HepG2 (cell line): ENCODE data around the gene AKT2. TPM values are rescaled to one million over a fixed set of nuclear protein-coding genes. Genes with fewer than 3 reads are reported as not detected.

Source experiments
- CREBL2 ChIP-seq: sonication (generic); formaldehyde crosslinking; IDR thresholded peaks from 2 replicates; pipeline ENCODE4 v1.8.1; 2023; ENCODE audit warnings: missing genetic modification reagents, mild to moderate bottlenecking, borderline replicate concordance
- FLYWCH1 ChIP-seq: sonication (generic); formaldehyde crosslinking; IDR thresholded peaks from 2 replicates; pipeline ENCODE4 v1.8.1; 2023; ENCODE audit warnings: mild to moderate bottlenecking, missing genetic modification reagents
- HNRNPL ChIP-seq: fragments of 200-400 bp; formaldehyde crosslinking; IDR thresholded peaks from 2 replicates; pipeline ENCODE4 v1.6.1; 2017; ENCODE audit warnings: mild to moderate bottlenecking, low read depth, low read length
- NFIC ChIP-seq: IDR thresholded peaks from 2 replicates; pipeline ENCODE4 v1.6.1; 2012; ENCODE audit warnings: mild to moderate bottlenecking, low read length, inconsistent platforms
- SCMH1 ChIP-seq: sonication (generic); formaldehyde crosslinking; IDR thresholded peaks from 2 replicates; pipeline ENCODE4 v1.9.0; 2021; ENCODE audit warnings: missing genetic modification reagents, mild to moderate bottlenecking, borderline replicate concordance
- STAT6 ChIP-seq: sonication (generic); formaldehyde crosslinking; IDR thresholded peaks from 2 replicates; pipeline ENCODE4 v1.4.0; 2020; ENCODE audit warnings: missing genetic modification reagents, mild to moderate bottlenecking, borderline replicate concordance
- TFE3 ChIP-seq: IDR thresholded peaks from 2 replicates; pipeline ENCODE4 v1.6.1; 2016
- ZFAT ChIP-seq: sonication (generic); formaldehyde crosslinking; conservative IDR thresholded peaks from 2 replicates; pipeline ENCODE4 v1.8.1; 2023; ENCODE audit warnings: missing genetic modification reagents, inconsistent platforms
- ZNF143 ChIP-seq: sonication (generic); formaldehyde crosslinking; IDR thresholded peaks from 2 replicates; pipeline ENCODE4 v1.4.0; 2020; ENCODE audit warnings: missing genetic modification reagents
- ZNF451 ChIP-seq: sonication (generic); formaldehyde crosslinking; IDR thresholded peaks from 2 replicates; pipeline ENCODE4 v1.5.0; 2020; ENCODE audit warnings: mild to moderate bottlenecking, missing genetic modification reagents
- ZNF503 ChIP-seq: sonication (generic); formaldehyde crosslinking; IDR thresholded peaks from 2 replicates; pipeline ENCODE4 v1.4.0; 2020; ENCODE audit warnings: missing genetic modification reagents
- ZNF644 ChIP-seq: IDR thresholded peaks from 2 replicates; pipeline ENCODE4 v1.6.1; 2016; ENCODE audit warnings: low read depth
- ZNF670 ChIP-seq: sonication (generic); formaldehyde crosslinking; IDR thresholded peaks from 2 replicates; pipeline ENCODE4 v1.8.0; 2022; ENCODE audit warnings: mild to moderate bottlenecking, missing genetic modification reagents, borderline replicate concordance
- ZNF766 ChIP-seq: sonication (generic); formaldehyde crosslinking; IDR thresholded peaks from 2 replicates; pipeline ENCODE4 v1.5.0; 2020; ENCODE audit warnings: missing genetic modification reagents, borderline replicate concordance
- ZNF83 ChIP-seq: sonication (generic); formaldehyde crosslinking; IDR thresholded peaks from 2 replicates; pipeline ENCODE4 v1.4.0; 2020; ENCODE audit warnings: missing genetic modification reagents, mild to moderate bottlenecking, borderline replicate concordance
- polyA plus RNA-seq, 8 experiments: library from polyadenylated mRNA; depleted of rRNA in 3 of 8; stranded (reverse) in 7 of 8; unstranded in 1 of 8; fragments of >200 nt; fragmentation: Illumina TruSeq in 4 of 8; extraction: Trizol in 4 of 8; gene quantifications; 2 replicates each; pipeline versions ENCODE4 v1.2.1 to v1.2.3, GENCODE V29; 2011 to 2016; ENCODE audit warnings: low read depth in 4 of 8, missing spikeins in 1 of 8, mixed read lengths in 1 of 8; ENCODE audit not compliant: insufficient read depth in 1 of 8
- total RNA-seq, 5 experiments: library from RNA; depleted of rRNA; stranded (reverse); fragments of >200 nt; fragmentation: Illumina TruSeq; extraction: Trizol; gene quantifications; 2 replicates each; pipeline ENCODE4 v1.2.3, GENCODE V29; 2016; ENCODE audit warnings: low read depth in 1 of 5
- TF ChIP-seq, protein P1 (sequence below): sonication (generic); formaldehyde crosslinking; IDR thresholded peaks from 2 replicates; pipeline ENCODE4 v1.8.1; 2023; ENCODE audit warnings: mild to moderate bottlenecking, moderate library complexity, missing genetic modification reagents
- TF ChIP-seq, protein P2 (sequence below): IDR thresholded peaks from 2 replicates; pipeline ENCODE4 v1.6.1; 2016; ENCODE audit warnings: mild to moderate bottlenecking, missing biosample characterization, missing genetic modification reagents
- TF ChIP-seq, protein P3 (sequence below): sonication (generic); formaldehyde crosslinking; IDR thresholded peaks from 2 replicates; pipeline ENCODE4 v1.4.0; 2020; ENCODE audit warnings: missing genetic modification reagents

AKT2 gene
- total and polyA plus RNA-seq, 2 of the 13 experiments (the other 11 are each of a cell fraction or from before 2014, with no cell fraction given): 82.1 to 173 TPM

DNA sequence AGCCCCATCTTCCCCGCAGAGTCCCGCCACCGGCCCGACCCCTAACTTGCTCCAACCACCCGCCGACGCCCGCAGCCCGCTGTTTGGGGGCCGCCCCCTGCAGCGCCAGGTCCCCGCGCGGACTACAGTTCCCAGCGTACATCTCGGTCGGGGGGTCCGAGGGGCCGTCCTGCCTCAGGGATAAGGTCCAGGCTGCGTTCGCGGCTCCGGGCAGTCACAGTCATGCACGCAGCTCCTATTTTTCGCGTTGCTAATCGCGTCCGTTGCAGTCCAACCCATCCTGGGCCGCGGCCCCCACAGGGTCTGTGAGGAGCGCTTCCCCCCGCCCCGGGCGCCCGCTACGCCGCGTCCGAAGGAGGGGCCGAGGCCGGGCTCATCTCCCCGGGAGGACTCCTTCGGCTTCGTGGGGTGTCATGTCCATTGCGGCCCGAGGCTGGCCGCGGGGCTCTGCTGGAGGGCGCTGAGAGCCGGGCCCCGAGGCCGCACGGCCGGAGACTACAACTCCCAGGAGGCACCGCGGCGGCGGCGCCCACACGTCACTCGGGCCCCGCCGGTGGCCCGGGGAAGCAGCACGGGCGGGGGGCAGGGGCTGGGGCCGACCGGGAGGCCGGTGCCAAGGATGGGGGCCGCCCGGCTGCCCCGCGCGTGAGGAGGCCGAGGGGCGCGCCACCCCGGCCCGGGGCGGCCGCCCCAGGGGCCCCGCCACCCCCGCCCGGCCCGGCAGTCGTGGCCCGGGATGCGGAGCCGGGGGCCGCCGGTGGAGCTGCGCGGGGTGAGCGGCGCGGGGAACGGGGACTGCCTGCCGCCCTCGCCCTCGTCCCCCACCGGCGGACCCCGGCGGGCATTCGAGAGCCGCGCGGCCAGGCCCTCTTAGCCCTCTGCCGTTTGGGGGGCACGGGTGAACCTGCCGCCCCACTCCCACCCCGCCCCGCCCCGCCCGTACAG lies 94.0 kb downstream of the AKT2 start, which contains the start of gene MAP3K10 (continued):
- no peak for TF ChIP-seq STAT6 (CRISPR knock-in tag)
- TF ChIP-seq CREBL2 (CRISPR knock-in tag): no peak
- TF ChIP-seq HNRNPL: no peak
- peak; percentile 88 for TF ChIP-seq ZNF143 (CRISPR knock-in tag)
- no peak for TF ChIP-seq FLYWCH1
- no peak for TF ChIP-seq ZNF451
- TF ChIP-seq ZNF766 (CRISPR knock-in tag): 0 out of 2 replicates have a peak, but pooled peaks have one; percentile 15
- no peak for TF ChIP-seq SCMH1
- TF ChIP-seq ZNF644: no peak
- TF ChIP-seq ZNF670 (CRISPR knock-in tag): no peak
- TF ChIP-seq ZFAT (CRISPR knock-in tag): no peak
- peak; percentile 43 for TF ChIP-seq ZNF503 (CRISPR knock-in tag)
- TF ChIP-seq, protein P1, sequence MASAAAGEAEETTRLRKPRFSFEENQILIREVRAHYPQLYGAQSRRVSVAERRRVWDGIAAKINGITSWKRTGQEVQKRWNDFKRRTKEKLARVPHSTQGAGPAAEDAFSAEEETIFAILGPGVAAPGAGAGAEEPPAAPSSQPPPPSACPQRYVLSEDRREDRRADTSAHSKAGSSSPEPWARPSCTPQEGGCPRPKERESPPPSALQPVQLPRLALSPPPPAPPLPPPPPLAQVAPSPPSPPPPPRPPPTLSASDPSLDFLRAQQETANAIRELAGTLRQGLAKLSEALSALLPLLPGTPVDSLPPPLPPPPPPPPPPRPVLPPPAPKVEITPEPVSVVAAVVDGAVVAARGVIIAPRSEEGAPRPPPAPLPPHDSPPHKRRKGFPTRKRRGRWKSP (CRISPR knock-in tag): no peak
- TF ChIP-seq, protein P2, sequence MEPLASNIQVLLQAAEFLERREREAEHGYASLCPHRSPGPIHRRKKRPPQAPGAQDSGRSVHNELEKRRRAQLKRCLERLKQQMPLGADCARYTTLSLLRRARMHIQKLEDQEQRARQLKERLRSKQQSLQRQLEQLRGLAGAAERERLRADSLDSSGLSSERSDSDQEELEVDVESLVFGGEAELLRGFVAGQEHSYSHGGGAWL: peak; percentile 44; the same call in 1 of the 2 replicates
- TF ChIP-seq TFE3 (CRISPR knock-in tag): no peak
- TF ChIP-seq, protein P3, sequence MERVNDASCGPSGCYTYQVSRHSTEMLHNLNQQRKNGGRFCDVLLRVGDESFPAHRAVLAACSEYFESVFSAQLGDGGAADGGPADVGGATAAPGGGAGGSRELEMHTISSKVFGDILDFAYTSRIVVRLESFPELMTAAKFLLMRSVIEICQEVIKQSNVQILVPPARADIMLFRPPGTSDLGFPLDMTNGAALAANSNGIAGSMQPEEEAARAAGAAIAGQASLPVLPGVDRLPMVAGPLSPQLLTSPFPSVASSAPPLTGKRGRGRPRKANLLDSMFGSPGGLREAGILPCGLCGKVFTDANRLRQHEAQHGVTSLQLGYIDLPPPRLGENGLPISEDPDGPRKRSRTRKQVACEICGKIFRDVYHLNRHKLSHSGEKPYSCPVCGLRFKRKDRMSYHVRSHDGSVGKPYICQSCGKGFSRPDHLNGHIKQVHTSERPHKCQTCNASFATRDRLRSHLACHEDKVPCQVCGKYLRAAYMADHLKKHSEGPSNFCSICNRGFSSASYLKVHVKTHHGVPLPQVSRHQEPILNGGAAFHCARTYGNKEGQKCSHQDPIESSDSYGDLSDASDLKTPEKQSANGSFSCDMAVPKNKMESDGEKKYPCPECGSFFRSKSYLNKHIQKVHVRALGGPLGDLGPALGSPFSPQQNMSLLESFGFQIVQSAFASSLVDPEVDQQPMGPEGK: peak; percentile 82
- no peak for TF ChIP-seq ZNF83
- TF ChIP-seq NFIC: no peak
